Panc1 (cell line): ENCODE results near the gene STK10.

Experiments used
- CTCF ChIP-seq: fragments of 450-650 bp; IDR thresholded peaks from 2 replicates; pipeline ENCODE4 v1.5.1; 2017; ENCODE audit warnings: mild to moderate bottlenecking
- POLR2AphosphoS5 ChIP-seq: IDR thresholded peaks from 2 replicates; pipeline ENCODE4 v1.6.1; 2012; ENCODE audit warnings: mild to moderate bottlenecking, low read depth, low read length, moderate library complexity
- SIN3A ChIP-seq: IDR thresholded peaks from 2 replicates; pipeline ENCODE4 v1.6.1; 2012; ENCODE audit warnings: low read depth, mild to moderate bottlenecking, low read length, moderate library complexity, borderline replicate concordance; ENCODE audit not compliant: insufficient read depth
- TCF7L2 ChIP-seq: IDR thresholded peaks from 2 replicates; pipeline ENCODE4 v1.6.1; 2011; ENCODE audit warnings: mild to moderate bottlenecking, low read depth, low read length, inconsistent platforms
- TF ChIP-seq, protein P1 (sequence below), 2 experiments: IDR thresholded peaks; 2 replicates each; pipeline ENCODE4 v1.6.1; 2011 to 2012; ENCODE audit warnings: low read depth in 2 of 2, control low read depth in 1 of 2, low read length in 1 of 2, mild to moderate bottlenecking in 1 of 2, moderate library complexity in 1 of 2; ENCODE audit not compliant: insufficient read depth in 1 of 2

GRCh38 chr5:172096207-172096940, 91.7 kb downstream of the STK10 start:
- TF ChIP-seq CTCF, result no peak
- TF ChIP-seq, protein P1, sequence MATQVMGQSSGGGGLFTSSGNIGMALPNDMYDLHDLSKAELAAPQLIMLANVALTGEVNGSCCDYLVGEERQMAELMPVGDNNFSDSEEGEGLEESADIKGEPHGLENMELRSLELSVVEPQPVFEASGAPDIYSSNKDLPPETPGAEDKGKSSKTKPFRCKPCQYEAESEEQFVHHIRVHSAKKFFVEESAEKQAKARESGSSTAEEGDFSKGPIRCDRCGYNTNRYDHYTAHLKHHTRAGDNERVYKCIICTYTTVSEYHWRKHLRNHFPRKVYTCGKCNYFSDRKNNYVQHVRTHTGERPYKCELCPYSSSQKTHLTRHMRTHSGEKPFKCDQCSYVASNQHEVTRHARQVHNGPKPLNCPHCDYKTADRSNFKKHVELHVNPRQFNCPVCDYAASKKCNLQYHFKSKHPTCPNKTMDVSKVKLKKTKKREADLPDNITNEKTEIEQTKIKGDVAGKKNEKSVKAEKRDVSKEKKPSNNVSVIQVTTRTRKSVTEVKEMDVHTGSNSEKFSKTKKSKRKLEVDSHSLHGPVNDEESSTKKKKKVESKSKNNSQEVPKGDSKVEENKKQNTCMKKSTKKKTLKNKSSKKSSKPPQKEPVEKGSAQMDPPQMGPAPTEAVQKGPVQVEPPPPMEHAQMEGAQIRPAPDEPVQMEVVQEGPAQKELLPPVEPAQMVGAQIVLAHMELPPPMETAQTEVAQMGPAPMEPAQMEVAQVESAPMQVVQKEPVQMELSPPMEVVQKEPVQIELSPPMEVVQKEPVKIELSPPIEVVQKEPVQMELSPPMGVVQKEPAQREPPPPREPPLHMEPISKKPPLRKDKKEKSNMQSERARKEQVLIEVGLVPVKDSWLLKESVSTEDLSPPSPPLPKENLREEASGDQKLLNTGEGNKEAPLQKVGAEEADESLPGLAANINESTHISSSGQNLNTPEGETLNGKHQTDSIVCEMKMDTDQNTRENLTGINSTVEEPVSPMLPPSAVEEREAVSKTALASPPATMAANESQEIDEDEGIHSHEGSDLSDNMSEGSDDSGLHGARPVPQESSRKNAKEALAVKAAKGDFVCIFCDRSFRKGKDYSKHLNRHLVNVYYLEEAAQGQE (IDR thresholded peaks at IDR 0.05; ENCODE audit: insufficient read depth in 1 of 2, low read depth in 2 of 2, low read length in 1 of 2), result no peak
- TF ChIP-seq TCF7L2, result no peak
- no peak for TF ChIP-seq POLR2AphosphoS5
- no peak for TF ChIP-seq SIN3A
